ENCODE measurements around the gene AKAP6. TPM values are rescaled to one million over a fixed set of nuclear protein-coding genes. Genes with fewer than 3 reads are reported as not detected.
"Not testable (repeated sequence)": the region's sequence is repeated elsewhere in the genome, so short reads cannot be mapped to it uniquely, and the experiment has no call there.

Gene AKAP6
- total and polyA plus RNA-seq, 8 donors, result 3.7 to 7.2 (median 6.0) TPM

DNA sequence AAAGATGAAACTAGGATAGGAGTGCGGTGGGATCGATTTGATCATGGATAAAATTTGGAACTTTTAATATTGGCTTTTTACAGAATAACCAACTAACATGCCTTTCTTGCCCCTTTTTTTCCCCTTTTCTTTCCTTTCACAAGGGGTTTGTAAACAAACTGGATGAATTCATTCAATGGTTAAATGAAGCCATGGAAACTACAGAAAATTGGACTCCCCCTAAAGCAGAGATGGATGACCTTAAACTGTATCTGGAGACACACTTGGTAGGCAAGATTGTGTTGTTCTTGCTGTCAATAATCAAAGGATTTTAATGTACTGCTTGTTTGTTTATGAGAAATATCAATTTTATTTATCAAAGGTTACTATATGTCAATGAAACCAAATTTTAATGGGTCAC is 247.9 kb downstream of the AKAP6 start:
- H3K4me1 ChIP-seq, result no peaks in the 10 kb centered on the region
- no peaks in the 10 kb centered on the region for H3K27me3 ChIP-seq
- intact Hi-C loops (cut with DNase I), result loop anchor here in 1 of 2 donors (10.0 kb wide), 1 partner anchor 1218 kb away; no protein-coding TSS in a partner anchor
- H3K4me3 ChIP-seq, result no peak overlapping the region
- TF ChIP-seq CTCF (IDR thresholded peaks at IDR 0.05), result no peak
- no peaks in the 10 kb centered on the region for H3K9me3 ChIP-seq
- no peak overlapping the region for H3K27ac ChIP-seq
- DNase-seq (no peak), ATAC-seq (no peak)
- H3K36me3 ChIP-seq, result no peaks in the 10 kb centered on the region

GRCh38 chr14:32578181-32578580 is 249.1 kb downstream of the AKAP6 start:
- Histone ChIP-seq H3K27ac (no peak overlapping the region), H3K4me3 (no peak overlapping the region), H3K27me3 (no peaks in the 10 kb centered on the region), H3K4me1 (no peaks in the 10 kb centered on the region), H3K36me3 (no peaks in the 10 kb centered on the region), H3K9me3 (no peaks in the 10 kb centered on the region)
- no peak for TF ChIP-seq CTCF (IDR thresholded peaks at IDR 0.05)
- ATAC-seq, result no peak
- DNase-seq, result no peak
- intact Hi-C loops (cut with DNase I), result loop anchor here in 1 of 2 donors (10.0 kb wide), 1 partner anchor 1217 kb away; no protein-coding TSS in a partner anchor

GRCh38 chr14:32583427-32583826 is 254.3 kb downstream of the AKAP6 start:
- H3K36me3 ChIP-seq; H3K27ac ChIP-seq; H3K27me3 ChIP-seq; DNase-seq; ATAC-seq; H3K4me1 ChIP-seq; intact Hi-C loops (cut with DNase I); H3K9me3 ChIP-seq; H3K4me3 ChIP-seq: not testable (repeated sequence)

- DNase-seq (no peak), ATAC-seq (no peak)
- intact Hi-C loops (cut with DNase I), result no loop called here
- Histone ChIP-seq H3K36me3 (no peaks in the 10 kb centered on the region), H3K9me3 (peaks cover 0 to 3% of the 10 kb centered on the region in 2 donors), H3K27ac (no peak overlapping the region), H3K4me3 (no peak overlapping the region), H3K27me3 (no peaks in the 10 kb centered on the region), H3K4me1 (no peaks in the 10 kb centered on the region)
- TF ChIP-seq CTCF (IDR thresholded peaks at IDR 0.05), result no peak
Observed at GRCh38 chr14:32584079-32584478, 255.0 kb downstream of the AKAP6 start.

DNA sequence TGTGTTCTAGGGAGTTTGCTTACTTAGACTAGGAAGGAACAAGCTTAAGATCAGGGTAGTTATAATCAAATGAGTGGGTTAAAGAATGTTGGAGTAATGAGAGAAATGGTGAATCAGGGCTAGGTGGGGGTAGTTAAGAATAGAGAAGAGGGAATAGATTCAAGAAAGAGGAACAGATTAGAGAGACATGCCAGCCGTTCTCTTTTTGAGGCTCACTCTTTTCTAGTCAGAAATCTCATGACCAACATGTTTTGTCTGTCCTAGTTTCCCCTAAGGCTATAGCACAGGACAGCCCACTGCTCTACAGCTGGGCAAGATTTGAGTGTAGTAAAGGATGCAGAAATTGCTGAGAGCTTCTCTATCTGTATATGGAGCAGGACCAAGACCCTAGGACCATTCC is 258.4 kb downstream of the AKAP6 start:
- no peak for TF ChIP-seq CTCF (IDR thresholded peaks at IDR 0.05)
- ATAC-seq (no peak), DNase-seq (no peak)
- Histone ChIP-seq H3K36me3 (no peaks in the 10 kb centered on the region), H3K4me3 (no peak overlapping the region), H3K27me3 (no peaks in the 10 kb centered on the region), H3K4me1 (no peaks in the 10 kb centered on the region), H3K27ac (no peak overlapping the region), H3K9me3 (peaks cover 0 to 3% of the 10 kb centered on the region in 2 donors)
- intact Hi-C loops (cut with DNase I), result no loop called here
